ENCODE results near the gene ETNK2.
A peak's percentile ranks its signal among the peaks of the same experiment; 100 is the strongest.
"Not testable (repeated sequence)": the region's sequence is repeated elsewhere in the genome, so short reads cannot be mapped to it uniquely, and the experiment has no call there.

ETNK2 gene

DNA sequence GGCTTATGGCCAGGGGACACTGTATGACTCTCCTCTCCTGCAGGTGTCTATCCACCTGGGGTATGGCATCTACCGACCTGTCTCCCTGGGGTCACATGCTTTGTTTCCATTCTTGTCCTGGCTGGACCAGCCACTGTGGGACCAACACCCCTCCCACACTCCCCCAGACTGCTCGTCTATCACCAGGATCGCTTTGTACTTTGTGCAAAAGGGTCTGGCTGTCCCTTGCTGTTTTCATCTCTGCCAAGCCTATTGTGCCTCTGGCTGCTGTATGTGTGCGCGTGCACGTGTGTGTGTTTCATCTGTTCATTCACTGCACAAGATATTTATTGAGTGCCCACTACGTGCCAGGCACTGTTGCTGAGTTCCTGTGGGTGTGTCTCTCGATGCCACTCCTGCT is 25.5 kb downstream of the ETNK2 start:
- DNase-seq (ENCODE audit: low read depth), result no peak

GRCh38 chr1:204125759-204126351 is 26.0 kb downstream of the ETNK2 start:
- DNase-seq (ENCODE audit: low read depth), result no peak

- DNase-seq (ENCODE audit: low read depth), result no peak
Observed at GRCh38 chr1:204124639-204125038, 27.2 kb downstream of the ETNK2 start.

DNA sequence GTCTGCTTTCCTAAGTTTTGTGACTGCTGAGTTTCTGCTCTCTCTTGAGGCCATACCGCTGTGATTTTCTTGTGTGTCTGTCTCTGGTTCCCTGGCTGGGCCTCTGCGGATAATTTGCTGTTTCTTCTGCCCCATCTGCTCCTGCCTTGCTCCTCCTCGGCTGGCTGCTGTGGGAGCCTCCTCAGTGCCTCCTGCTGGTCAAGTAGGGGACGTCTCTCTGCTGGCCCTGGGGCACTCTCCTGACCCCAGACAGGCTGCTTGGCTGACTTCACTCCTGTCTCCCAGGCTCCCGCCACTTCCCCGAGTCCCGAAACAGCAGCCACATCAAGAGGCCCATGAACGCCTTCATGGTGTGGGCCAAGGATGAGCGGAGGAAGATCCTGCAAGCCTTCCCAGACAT is 28.5 kb downstream of the ETNK2 start:
- no peak for DNase-seq (ENCODE audit: low read depth)

DNA sequence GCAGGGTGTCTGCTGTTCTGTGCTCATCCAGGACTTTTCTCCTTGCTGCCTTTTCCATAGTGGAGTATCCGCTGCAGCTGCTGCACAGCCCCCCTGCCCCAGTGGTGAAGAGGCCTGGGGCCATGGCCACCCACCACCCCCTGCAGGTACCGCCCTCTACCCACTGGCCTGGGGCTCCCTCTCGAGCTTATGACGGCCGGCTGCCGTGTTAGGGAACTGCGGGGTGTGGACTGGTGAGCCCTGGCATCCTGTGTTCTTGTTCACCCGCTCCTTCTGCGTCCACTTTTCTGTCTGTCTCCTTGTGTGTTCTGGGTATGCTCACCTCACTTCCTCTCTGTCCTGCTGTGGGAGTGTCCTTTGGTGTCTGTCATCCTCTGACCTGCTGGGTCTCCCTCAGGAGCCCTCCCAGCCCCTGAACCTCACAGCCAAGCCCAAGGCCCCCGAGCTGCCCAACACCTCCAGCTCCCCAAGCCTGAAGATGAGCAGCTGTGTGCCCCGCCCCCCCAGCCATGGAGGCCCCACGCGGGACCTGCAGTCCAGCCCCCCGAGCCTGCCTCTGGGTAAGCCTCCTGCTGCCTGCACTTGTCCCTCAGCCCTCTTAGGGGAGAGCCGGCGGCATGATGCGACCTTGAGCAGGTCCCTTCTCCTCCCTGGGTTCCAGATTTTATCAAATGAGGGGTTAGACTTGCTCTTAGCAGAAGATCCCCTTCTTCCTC is 29.8 kb downstream of the ETNK2 start:
- DNase-seq (ENCODE audit: low read depth), result no peak

GRCh38 chr1:204116539-204116938 is 35.3 kb downstream of the ETNK2 start:
- DNase-seq (ENCODE audit: low read depth), result no peak

DNA sequence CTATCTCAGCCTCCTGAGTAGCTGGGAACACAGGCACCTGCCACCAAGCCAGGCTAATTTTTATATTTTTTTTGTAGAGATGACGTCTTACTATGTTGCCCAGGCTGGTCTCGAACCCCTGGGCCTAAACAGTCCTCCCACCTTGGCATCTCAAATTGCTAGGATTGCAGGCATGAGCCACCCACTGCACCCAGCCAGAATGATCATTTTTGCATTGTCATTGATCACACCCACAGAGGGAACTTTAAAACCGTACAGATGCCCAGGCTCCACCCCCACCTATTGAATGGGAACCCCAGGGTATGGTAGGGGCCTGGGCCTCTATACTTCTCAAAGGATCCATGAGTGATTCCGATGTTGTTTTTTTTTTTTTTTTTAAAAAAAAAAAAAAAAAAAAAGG is 36.7 kb downstream of the ETNK2 start:
- no peak for DNase-seq (ENCODE audit: low read depth)

DNA sequence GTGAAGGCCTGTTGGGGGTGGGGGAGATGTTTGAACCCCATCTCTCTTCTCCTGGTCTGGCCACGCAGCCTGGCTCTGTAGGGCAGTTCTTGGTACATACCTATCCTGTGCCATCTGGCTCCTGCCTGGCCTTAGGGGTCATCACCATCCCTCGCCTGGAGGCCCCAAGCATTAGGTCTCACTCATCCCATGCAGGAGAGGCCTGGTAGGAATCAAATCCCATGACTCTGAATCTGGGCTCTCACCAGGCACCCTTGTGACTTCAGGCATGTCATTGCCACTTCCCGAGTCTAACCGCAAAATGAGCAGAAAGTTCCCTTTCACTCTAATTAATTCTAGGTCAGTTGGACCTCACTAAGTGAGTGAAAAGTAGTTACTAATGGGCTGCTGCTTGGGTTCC is 37.2 kb downstream of the ETNK2 start:
- no peak for DNase-seq (ENCODE audit: low read depth)

DNA sequence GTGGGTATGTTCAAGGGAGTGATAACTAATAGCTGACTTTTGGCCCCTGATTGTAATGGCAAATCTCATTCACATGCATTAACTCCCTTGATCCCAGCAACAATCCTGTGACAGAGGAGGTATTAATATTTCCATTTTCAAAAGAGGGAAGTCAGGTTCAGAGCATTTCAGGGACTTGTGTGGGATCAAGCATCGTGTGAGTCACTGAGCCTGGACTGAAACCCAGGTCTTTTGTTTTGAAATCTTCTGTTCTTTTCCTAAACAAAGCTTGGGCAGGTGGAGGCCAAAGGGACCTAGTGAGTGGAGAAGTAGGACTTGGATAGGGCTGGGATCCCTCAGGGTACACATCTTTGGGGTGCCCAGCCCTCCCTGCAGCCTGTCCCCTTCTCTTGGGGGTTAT is 37.9 kb downstream of the ETNK2 start:
- DNase-seq (ENCODE audit: low read depth), result no peak

DNA sequence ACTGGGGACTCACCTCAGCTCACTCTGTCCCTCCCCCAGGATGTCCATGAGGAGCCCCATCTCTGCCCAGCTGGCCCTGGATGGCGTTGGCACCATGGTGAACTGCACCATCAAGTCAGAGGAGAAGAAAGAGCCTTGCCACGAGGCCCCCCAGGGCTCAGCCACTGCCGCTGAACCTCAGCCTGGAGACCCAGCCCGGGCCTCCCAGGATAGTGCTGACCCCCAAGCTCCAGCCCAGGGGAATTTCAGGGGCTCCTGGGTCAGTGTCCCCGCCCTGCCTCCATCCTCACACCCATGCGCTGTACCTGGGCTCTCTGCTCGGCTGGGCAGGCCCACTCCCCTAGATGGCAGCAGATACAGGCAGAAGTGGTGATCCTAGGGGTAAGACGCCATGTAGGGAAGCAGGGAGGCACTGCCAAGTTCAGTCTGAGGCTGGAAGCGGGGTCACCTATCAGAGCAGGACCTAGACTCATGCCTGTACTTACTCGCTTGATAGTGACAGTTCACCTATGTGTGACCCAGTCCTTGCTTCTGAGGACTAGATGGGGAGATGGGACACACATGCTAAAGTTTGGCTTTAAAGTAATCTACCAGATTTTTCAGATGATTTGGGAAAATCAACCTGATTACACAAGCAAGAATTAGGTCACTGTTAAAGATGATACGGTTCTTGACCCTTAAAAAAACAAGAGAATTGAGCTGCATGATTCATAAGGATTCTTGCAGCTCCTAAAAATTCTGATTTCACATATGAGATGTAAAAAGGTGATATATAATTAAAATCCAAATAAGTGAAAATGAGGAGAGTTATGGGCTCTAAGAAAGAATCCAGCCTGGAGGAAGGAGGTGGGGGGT is 38.7 kb downstream of the ETNK2 start:
- peak; percentile 37 for DNase-seq (ENCODE audit: low read depth)

- DNase-seq (ENCODE audit: low read depth), result no peak
Observed at GRCh38 chr1:204110894-204111633, 40.8 kb downstream of the ETNK2 start.

DNA sequence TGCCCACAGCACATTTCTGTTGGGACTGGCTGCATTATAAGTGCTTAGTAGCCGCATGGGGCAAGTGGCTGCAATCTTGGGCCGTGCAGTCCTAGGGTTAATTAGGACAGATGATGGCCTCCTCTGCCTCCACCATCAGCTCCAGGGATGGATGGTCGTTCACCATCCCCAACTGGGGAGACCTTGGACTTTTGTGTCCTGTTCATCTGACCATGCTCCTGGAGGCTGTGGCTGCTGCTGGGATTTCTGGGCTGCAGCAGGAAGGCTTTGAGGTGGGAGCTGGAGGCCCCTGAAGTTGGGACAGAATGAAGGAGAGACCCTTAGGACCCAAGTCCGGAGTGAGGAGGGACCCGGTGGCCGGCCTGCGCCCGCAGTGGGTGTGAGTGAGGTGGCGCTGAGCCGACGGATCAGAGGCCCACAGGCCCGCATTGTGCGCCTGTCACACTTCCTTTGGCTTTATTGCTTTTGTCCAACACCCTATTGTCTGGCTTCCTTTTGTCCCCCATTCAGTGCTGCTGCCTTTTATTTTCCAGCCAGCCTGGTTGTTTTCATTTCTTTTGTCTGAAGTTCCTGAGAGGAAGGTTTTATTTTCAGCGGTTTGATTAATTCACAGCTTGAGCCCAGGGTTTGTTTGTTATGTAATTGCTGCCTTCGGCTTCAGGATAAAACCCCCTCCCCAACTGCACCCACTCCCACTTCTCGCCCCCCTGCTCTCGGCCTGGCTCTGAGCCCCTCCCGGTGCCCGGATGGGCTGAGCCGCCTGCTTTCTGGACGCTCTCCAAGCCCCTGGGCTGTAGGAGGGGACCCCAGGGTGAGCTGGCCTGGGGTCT is 43.3 kb downstream of the ETNK2 start:
- DNase-seq (ENCODE audit: low read depth), result no peak

GRCh38 chr1:204107892-204108291 is 44.0 kb downstream of the ETNK2 start:
- no peak for DNase-seq (ENCODE audit: low read depth)

- DNase-seq (ENCODE audit: low read depth), result no peak
Observed at GRCh38 chr1:204106825-204107224, 45.0 kb downstream of the ETNK2 start.

GRCh38 chr1:204105131-204105515 is 46.7 kb downstream of the ETNK2 start:
- DNase-seq (ENCODE audit: low read depth), result no peak

DNA sequence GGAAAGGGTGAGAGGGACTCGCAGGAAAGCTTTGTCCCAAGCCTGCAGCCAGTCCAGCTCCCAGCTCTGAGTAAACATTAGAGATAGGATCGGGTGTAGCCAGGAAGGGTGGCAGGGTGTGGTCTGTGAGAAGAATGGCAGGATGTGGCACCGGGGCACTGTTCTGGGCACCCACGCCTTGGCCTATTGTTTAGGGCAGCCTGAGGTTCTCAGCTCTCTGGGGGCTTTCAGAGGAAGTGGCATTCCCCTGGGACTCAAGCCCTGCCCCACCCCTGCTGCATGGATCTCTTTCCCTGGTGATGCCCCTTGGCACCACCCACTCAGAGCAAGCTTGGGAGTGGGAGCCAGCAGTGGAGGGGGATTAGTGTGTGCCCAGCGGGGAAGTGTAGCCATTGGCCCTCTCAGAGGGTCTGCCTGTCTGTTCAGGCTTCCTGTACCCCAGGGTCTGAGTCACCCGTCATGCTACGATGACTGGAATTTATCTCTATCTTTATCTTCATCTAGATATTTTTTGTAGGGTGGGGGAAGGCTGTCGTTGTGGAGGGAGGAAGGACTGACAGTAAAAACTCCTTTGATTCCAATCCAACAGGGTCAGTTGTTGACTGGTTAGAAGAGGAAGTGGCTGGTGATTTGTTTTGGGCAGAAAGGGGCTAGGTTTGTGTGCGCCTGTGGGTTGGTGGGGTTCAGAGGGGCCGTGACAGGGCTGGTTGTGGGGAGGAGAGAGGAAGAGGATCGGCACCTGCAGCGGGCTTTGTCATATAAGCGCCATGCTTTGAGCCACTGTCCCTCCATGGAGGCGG is 47.3 kb downstream of the ETNK2 start:
- no peak for DNase-seq (ENCODE audit: low read depth)

DNA sequence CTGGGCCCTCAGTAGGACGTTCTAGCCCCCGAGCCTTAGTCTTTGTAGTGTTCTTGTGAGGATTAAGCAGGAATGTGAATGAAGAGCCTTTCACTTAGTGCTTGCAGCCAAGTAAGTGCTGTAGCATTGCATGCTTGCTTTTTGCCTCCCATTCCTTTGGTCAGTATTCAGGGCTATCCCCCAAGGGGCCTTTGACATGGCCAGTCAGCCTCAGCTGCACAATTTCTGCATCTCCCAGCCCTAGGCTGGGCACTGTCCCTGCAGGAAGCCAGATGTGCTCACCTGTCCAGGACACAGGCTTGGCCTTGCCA is 48.5 kb downstream of the ETNK2 start:
- DNase-seq (ENCODE audit: low read depth), result peak; percentile 21

- DNase-seq (ENCODE audit: low read depth), result no peak
Observed at GRCh38 chr1:204102739-204103430, 49.0 kb downstream of the ETNK2 start.

DNA sequence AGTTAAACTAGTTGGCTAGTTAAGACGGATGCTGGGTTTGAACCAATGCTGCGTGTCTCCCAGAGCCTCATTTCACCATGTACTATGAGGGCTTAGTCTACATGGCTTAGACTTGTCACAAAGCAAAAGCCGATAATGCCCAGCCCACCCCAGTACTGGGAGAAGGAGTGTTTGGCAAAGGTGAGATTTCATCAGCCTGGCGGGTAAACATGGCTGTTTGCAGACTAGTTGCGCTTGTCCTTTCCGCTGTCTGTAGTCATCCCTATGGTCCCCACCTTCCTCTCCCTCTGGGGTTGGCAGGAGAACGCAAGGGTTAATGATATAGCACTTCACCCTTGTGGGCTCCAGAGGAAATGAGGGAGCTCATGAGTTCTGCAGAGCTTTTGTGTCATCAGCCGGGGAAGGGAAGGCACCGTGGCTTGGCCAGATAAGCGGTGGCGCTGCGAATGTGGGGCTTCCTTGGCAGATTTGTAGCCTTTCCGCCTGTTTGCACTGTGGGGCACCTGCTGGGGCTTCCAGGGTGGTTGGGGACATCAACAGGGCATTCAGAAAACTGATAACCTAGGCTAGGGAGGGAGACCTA is 49.7 kb downstream of the ETNK2 start:
- DNase-seq (ENCODE audit: low read depth), result no peak

GRCh38 chr1:204099754-204100153 is 52.1 kb downstream of the ETNK2 start:
- DNase-seq (ENCODE audit: low read depth), result not testable (repeated sequence)
